A673 (cell line): ENCODE data around the gene PSMA5. TPM values are rescaled to one million over a fixed set of nuclear protein-coding genes. Genes with fewer than 3 reads are reported as not detected.
A peak's percentile ranks its signal among the peaks of the same experiment; 100 is the strongest.
"Not testable (repeated sequence)": the region's sequence is repeated elsewhere in the genome, so short reads cannot be mapped to it uniquely, and the experiment has no call there.

Source experiments
- BruUV-seq: library from RNA; stranded (reverse); fragments of 400-500 nt; replicated peaks from 2 replicates; lab custom pipeline; 2021; lab: Mats Ljungman, UMichigan
- CTCF ChIA-PET: fragments of 300-600 bp; sonication (Branson Sonifier 250); formaldehyde crosslinking; loops from one replicate; lab custom pipeline; 2022; ENCODE audit warnings: antibody characterized with exemption; lab: Charles Lee
- POLR2A ChIA-PET: fragments of 300-600 bp; sonication (Branson Sonifier 250); formaldehyde crosslinking; loops from one replicate; lab custom pipeline; 2022; ENCODE audit warnings: antibody characterized with exemption; ENCODE audit not compliant: low non-redundant PET; lab: Charles Lee
- DNase-seq: peaks from one replicate; pipeline ENCODE4 v3.0.0-alpha.2; 2015; ENCODE audit warnings: low spot score
- H3K27ac ChIP-seq: fragments of 200-600 bp; sonication (generic); 2 replicates; pipeline ENCODE4 v1.5.1; 2016; ENCODE audit warnings: mixed run types, low read depth, mild to moderate bottlenecking, mixed read lengths, antibody characterized with exemption, low read length; ENCODE audit not compliant: poor library complexity, severe bottlenecking
- H3K27me3 ChIP-seq: fragments of 200-600 bp; sonication (generic); replicated peaks from 2 replicates; pipeline ENCODE4 v1.6.1; 2017; ENCODE audit warnings: mixed run types, low read depth, mild to moderate bottlenecking, mixed read lengths, antibody characterized with exemption, low read length; ENCODE audit not compliant: insufficient read depth, poor library complexity
- H3K36me3 ChIP-seq: fragments of 200-600 bp; sonication (generic); 2 replicates; pipeline ENCODE4 v1.6.1; 2016; ENCODE audit warnings: mixed run types, mild to moderate bottlenecking, mixed read lengths, antibody characterized with exemption, low read length; ENCODE audit not compliant: insufficient read depth, poor library complexity, severe bottlenecking
- H3K4me1 ChIP-seq: fragments of 200-600 bp; sonication (generic); 2 replicates; pipeline ENCODE4 v1.6.1; 2017; ENCODE audit warnings: mixed run types, mild to moderate bottlenecking, mixed read lengths, antibody characterized with exemption, low read length; ENCODE audit not compliant: insufficient read depth, poor library complexity, severe bottlenecking
- H3K4me3 ChIP-seq: fragments of 200-600 bp; sonication (generic); 2 replicates; pipeline ENCODE4 v1.5.1; 2016; ENCODE audit warnings: low read depth, mixed run types, mild to moderate bottlenecking, mixed read lengths, low read length; ENCODE audit not compliant: poor library complexity, severe bottlenecking
- H3K9me3 ChIP-seq: fragments of 200-600 bp; sonication (generic); 2 replicates; pipeline ENCODE4 v1.6.1; 2016; ENCODE audit warnings: mixed run types, low read depth, mild to moderate bottlenecking, mixed read lengths, antibody characterized with exemption, low read length; ENCODE audit not compliant: poor library complexity, severe bottlenecking
- EZH2 ChIP-seq: fragments of 200-600 bp; sonication (generic); IDR thresholded peaks from 2 replicates; pipeline ENCODE4 v1.6.1; 2017; ENCODE audit warnings: borderline replicate concordance, low read depth, mild to moderate bottlenecking, mixed read lengths, antibody characterized with exemption, low read length; ENCODE audit not compliant: poor library complexity, severe bottlenecking
- intact Hi-C: fragments of 100-400 bp; cut with micrococcal nuclease; formaldehyde crosslinking; loops from one replicate; pipeline ENCODE4 v1.10.0; 2022; ENCODE audit not compliant: unreplicated experiment
- total RNA-seq: library from RNA; stranded (reverse); gene quantifications from 2 replicates; pipeline ENCODE4 v1.2.3, GENCODE V29; 2021
- TF ChIP-seq, protein P1 (sequence below): fragments of 300-800, 200-600 bp; sonication (generic); conservative IDR thresholded peaks from 2 replicates; pipeline ENCODE4 v1.5.1; 2017; ENCODE audit warnings: low read depth, mild to moderate bottlenecking, antibody characterized with exemption, low read length, moderate library complexity, mixed read lengths

The PSMA5 gene
- total RNA-seq, 1 experiment from 2014 or later: 201 TPM

DNA sequence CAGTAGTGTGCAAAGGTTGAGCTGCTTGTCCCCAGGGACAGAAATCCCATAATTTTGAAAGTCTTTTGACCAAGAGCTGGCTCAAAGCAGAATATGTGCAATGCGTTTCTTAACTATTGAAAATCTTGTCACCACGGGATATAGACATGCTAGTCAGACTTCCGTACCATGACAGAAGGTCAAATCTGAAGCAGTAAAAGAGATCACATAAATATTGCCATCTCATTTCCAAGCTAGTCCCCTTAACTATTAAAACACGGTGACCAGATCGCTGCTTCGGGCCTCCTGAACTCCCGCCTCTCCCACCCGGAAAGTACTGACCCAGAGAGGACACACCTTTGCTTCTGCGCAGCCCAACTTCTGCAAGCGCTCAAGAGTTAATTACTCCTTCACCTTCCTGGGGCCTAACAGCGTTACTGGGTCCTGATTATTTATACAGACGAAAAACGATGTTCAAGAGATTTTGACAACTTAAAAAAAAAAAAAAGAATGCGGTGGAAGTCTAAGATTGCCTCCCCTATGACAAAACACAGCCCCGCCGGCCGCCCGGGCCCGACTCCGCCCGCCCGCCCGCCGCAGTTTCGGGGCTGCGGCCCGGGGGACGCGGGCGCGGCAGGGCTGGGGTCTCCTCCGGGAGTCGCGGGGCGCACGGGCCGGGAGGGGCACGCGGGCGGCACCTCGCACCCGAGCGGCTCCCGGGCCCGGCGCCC, 29.2 kb downstream of the PSMA5 start:
- TF ChIP-seq, protein P1, sequence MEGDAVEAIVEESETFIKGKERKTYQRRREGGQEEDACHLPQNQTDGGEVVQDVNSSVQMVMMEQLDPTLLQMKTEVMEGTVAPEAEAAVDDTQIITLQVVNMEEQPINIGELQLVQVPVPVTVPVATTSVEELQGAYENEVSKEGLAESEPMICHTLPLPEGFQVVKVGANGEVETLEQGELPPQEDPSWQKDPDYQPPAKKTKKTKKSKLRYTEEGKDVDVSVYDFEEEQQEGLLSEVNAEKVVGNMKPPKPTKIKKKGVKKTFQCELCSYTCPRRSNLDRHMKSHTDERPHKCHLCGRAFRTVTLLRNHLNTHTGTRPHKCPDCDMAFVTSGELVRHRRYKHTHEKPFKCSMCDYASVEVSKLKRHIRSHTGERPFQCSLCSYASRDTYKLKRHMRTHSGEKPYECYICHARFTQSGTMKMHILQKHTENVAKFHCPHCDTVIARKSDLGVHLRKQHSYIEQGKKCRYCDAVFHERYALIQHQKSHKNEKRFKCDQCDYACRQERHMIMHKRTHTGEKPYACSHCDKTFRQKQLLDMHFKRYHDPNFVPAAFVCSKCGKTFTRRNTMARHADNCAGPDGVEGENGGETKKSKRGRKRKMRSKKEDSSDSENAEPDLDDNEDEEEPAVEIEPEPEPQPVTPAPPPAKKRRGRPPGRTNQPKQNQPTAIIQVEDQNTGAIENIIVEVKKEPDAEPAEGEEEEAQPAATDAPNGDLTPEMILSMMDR: no peak
- no peak for TF ChIP-seq EZH2
- Histone ChIP-seq H3K4me3 (peak overlapping the region; percentile 60), H3K9me3 (no peaks in the 10 kb centered on the region), H3K4me1 (peaks cover 35% of the 10 kb centered on the region), H3K27ac (no peak overlapping the region), H3K27me3 (no peaks in the 10 kb centered on the region), H3K36me3 (peaks cover 4% of the 10 kb centered on the region)
- TSS peak; percentile 61 for BruUV-seq
- ChIA-PET POLR2A (interaction anchor here (0.6 kb wide), 2 partner anchors 179 to 550 kb away, joined by 4 to 7 read pairs; no protein-coding TSS in a partner anchor), CTCF (interaction anchor here (1.5 kb wide), 1 partner anchor 120 kb away, joined by 3 read pairs; no protein-coding TSS in a partner anchor)
- DNase-seq: no peak
- intact Hi-C loops: loop anchor here (5.0 kb wide), 1 partner anchor 195 kb away; no protein-coding TSS in a partner anchor

DNA sequence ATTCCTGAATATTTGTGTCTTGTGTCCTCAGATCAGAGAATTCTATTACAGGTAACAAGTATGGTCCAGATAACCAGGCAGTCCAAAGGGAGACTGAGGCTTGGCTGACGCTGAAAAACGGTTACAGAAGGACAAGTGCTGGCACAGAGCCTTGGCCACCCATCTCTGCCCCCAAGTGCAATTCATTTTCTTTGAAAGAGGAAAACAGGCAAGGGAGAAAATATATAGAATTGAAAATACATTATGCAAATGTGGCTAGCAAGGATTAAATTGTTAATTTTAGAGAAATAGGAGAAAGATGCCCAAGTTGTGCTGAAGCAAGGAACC, 29.8 kb downstream of the PSMA5 start:
- no peak for DNase-seq
- Histone ChIP-seq H3K27me3 (no peaks in the 10 kb centered on the region), H3K9me3 (no peaks in the 10 kb centered on the region), H3K4me1 (peaks cover 35% of the 10 kb centered on the region), H3K27ac (no peak overlapping the region), H3K36me3 (no peaks in the 10 kb centered on the region), H3K4me3 (peak overlapping the region; percentile 60)
- no TSS peak for BruUV-seq
- intact Hi-C loops: loop anchor here (5.0 kb wide), 1 partner anchor 194 kb away; no protein-coding TSS in a partner anchor
- POLR2A ChIA-PET: no interaction called here
- CTCF ChIA-PET: interaction anchor here (1.5 kb wide), 1 partner anchor 119 kb away, joined by 3 read pairs; no protein-coding TSS in a partner anchor
- no peak for TF ChIP-seq EZH2
- TF ChIP-seq, protein P1: no peak

DNA sequence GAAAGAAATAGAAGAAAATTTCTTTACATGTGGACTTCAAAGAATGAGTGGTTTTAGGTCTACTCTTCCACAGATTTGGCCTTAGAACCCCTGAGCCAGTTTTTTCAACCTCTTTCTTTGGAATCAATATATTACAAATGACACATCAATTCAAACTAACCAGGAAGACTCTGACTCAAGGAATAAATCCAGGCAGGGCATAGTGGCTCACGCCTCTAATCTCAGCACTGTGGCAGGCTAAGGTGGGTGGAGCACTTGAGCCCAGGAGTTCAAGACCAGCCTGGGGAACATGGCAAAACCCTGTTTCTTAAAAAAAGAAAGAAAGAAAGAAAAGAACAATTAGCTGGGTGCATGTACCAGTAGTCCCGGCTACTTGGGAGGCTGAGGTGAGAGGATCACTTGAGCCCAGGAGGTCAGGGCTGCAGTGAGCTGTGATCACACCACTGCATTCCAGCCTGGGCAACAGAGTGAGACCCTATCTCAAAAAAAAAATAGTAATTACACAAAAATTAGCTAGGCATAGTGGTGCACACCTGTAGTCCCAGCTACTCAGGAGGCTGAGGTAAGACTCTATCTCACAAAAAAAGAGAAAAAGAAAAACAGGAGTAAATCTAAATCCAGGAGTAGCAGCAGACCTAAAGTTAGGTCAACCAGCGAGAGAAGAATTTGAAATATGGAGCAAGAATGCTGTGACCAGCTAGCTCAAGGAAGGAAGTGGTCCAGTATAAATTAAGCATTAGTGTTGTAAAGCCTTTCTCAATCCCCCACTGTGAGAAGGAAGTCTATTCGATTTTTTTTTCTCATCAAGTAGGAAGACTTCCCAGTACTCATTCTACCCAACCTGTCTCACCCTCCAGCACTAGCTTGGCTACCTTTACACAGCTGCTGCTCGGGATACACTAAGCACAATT, 30.4 kb downstream of the PSMA5 start:
- H3K27me3 ChIP-seq: no peaks in the 10 kb centered on the region
- no peak overlapping the region for H3K27ac ChIP-seq
- BruUV-seq: no TSS peak
- intact Hi-C loops: loop anchor here (5.0 kb wide), 1 partner anchor 194 kb away; no protein-coding TSS in a partner anchor
- POLR2A ChIA-PET: interaction anchor here (0.6 kb wide), 1 partner anchor 296 kb away, joined by 4 read pairs; no protein-coding TSS in a partner anchor
- TF ChIP-seq, protein P1: no peak
- TF ChIP-seq EZH2: no peak
- peak overlapping the region; percentile 60 for H3K4me3 ChIP-seq
- peaks cover 35% of the 10 kb centered on the region for H3K4me1 ChIP-seq
- H3K36me3 ChIP-seq: no peaks in the 10 kb centered on the region
- H3K9me3 ChIP-seq: no peaks in the 10 kb centered on the region
- CTCF ChIA-PET: interaction anchor here (1.5 kb wide), 1 partner anchor 118 kb away, joined by 3 read pairs; no protein-coding TSS in a partner anchor
- peak; percentile 65 for DNase-seq

DNA sequence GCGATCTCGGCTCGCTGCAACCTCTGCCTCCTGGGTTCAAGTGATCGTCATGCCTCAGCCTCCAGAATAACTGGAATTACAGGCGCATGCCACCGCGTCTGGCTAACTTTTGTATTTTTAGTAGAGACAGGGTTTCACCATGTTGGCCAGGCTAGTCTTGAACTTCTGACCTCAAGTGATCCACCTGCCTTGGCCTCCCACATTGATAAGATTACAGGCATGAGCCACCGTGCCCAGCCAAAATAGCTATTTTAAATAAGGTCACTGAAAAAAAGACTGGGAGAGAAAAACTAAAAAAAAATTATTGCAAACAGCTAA, 31.0 kb downstream of the PSMA5 start:
- BruUV-seq: not testable (repeated sequence)

More for the DNA sequence above, 31.0 kb downstream of the PSMA5 start:
- POLR2A ChIA-PET, H3K36me3 ChIP-seq, H3K27ac ChIP-seq, H3K4me3 ChIP-seq, H3K9me3 ChIP-seq, H3K27me3 ChIP-seq, DNase-seq, CTCF ChIA-PET: not testable (repeated sequence)
- peaks cover 35% of the 10 kb centered on the region for H3K4me1 ChIP-seq
- intact Hi-C loops: loop anchor here (5.0 kb wide), 1 partner anchor 193 kb away; no protein-coding TSS in a partner anchor
